ENCODE measurements around the gene ADTRP.

ADTRP gene, protein sequence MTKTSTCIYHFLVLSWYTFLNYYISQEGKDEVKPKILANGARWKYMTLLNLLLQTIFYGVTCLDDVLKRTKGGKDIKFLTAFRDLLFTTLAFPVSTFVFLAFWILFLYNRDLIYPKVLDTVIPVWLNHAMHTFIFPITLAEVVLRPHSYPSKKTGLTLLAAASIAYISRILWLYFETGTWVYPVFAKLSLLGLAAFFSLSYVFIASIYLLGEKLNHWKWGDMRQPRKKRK

DNA sequence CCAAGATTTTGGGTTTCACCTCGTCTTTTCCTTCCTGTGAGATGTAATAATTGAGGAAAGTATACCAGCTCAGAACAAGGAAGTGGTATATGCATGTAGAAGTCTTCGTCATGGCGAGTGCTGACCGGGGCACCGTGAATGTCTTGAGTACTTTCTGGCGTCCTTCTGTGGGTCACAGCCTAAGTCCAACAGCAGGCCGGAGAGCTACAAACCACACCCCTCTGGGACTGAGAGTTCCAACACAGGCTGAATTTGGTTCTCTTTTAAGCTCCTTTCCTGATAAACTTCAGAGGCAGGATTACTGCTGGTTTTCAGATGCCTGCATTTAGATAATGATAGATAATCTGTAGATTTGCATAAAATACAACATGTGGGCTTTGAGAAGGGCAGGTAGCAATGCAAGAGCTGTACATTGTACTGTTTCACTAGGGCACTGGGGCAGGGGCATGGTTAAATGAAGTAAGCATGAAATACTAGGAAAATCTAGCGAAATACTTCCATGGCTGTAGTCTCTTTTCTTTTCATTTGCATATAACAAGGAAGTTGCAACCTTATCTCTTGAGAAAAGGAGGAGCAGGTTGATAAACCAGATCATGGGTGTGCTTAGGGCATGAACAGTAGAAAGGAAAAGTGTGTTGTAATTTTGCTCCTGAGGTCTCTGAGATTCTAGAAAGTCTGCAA, at the start of gene ADTRP:
TSS of gene ADTRP (minus strand) at position 156 of the 681 bp plus-strand sequence. CDS start at position 112, 44 bp downstream.
- peaks cover 11% of the 10 kb centered on the region for H3K4me1 ChIP-seq
- peak within 1 kb of the TSS; percentile 7 for H3K4me3 ChIP-seq (ENCODE audit: low read depth, low read length)
- peak within 1 kb of the TSS; percentile 40 for H3K4me2 ChIP-seq (ENCODE audit: low read length)
- no peaks in the 10 kb centered on the region for H3K79me2 ChIP-seq
- no peak within 1 kb of the TSS for H3K9ac ChIP-seq
- no peaks in the 10 kb centered on the region for H3K9me3 ChIP-seq (ENCODE audit: control insufficient read depth, low read length)
- TF ChIP-seq, protein P1, sequence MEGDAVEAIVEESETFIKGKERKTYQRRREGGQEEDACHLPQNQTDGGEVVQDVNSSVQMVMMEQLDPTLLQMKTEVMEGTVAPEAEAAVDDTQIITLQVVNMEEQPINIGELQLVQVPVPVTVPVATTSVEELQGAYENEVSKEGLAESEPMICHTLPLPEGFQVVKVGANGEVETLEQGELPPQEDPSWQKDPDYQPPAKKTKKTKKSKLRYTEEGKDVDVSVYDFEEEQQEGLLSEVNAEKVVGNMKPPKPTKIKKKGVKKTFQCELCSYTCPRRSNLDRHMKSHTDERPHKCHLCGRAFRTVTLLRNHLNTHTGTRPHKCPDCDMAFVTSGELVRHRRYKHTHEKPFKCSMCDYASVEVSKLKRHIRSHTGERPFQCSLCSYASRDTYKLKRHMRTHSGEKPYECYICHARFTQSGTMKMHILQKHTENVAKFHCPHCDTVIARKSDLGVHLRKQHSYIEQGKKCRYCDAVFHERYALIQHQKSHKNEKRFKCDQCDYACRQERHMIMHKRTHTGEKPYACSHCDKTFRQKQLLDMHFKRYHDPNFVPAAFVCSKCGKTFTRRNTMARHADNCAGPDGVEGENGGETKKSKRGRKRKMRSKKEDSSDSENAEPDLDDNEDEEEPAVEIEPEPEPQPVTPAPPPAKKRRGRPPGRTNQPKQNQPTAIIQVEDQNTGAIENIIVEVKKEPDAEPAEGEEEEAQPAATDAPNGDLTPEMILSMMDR (IDR thresholded peaks at IDR 0.05) = no peak
- peak within 1 kb of the TSS; percentile 65 for H2AFZ ChIP-seq
- H3K27me3 ChIP-seq (ENCODE audit: control insufficient read depth, insufficient read depth, low read length) = no peaks in the 10 kb centered on the region
- peak within 1 kb of the TSS; percentile 5 for H3K27ac ChIP-seq
- no peaks in the 10 kb centered on the region for H3K36me3 ChIP-seq (ENCODE audit: control insufficient read depth, insufficient read depth, low read length)

DNA sequence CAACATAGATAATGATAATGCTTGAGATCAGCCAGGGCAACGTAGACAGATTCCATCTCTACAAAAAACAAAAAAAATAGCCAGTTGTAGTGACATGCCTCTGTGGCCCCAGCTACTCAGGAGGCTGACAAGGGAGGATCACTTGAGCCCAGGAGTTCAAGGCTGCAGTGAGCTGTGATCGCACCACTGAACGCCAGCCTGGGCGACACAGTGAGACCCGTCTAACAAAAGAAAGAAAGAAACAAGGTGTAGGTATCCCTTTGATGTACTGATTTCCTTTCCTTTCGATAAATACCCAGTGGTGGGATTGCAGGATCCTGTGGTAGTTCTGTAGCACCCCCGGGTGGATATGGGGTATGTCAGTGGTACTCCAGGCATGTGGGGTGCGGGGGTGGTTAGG, 48.2 kb upstream of the ADTRP start:
- Histone ChIP-seq H3K9me3 (ENCODE audit: control insufficient read depth, low read length) (no peaks in the 10 kb centered on the region), H3K4me2 (ENCODE audit: low read length) (no peak overlapping the region), H3K79me2 (no peaks in the 10 kb centered on the region), H2AFZ (no peak overlapping the region), H3K27ac (no peak overlapping the region), H3K4me1 (peaks cover 9% of the 10 kb centered on the region), H3K36me3 (ENCODE audit: control insufficient read depth, insufficient read depth, low read length) (no peaks in the 10 kb centered on the region), H3K4me3 (ENCODE audit: low read depth, low read length) (no peak overlapping the region), H3K27me3 (ENCODE audit: control insufficient read depth, insufficient read depth, low read length) (no peaks in the 10 kb centered on the region), H3K9ac (no peak overlapping the region)
- TF ChIP-seq, protein P1 (IDR thresholded peaks at IDR 0.05) = no peak

DNA sequence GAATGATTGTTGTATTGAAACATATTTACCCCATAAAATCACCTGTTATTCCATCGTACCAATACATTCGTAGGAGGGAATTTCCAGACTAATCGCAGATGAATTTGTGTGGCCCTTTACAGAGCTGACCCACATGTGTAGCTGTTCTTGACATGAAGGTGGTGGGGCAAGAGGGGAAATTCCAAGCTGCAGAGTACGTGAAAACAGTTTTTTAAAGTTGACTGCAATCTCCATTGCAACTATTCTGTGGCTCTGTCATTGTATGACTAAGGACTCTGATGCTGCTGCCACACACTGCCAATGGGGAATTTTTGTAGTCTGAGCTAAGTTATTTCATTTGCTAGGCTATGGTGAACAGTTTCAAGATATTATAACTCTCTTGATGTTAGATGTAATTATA, 46.4 kb upstream of the ADTRP start:
- no peak overlapping the region for H3K4me3 ChIP-seq (ENCODE audit: low read depth, low read length)
- no peak overlapping the region for H2AFZ ChIP-seq
- H3K27me3 ChIP-seq (ENCODE audit: control insufficient read depth, insufficient read depth, low read length) = no peaks in the 10 kb centered on the region
- no peaks in the 10 kb centered on the region for H3K79me2 ChIP-seq
- H3K9ac ChIP-seq = no peak overlapping the region
- no peaks in the 10 kb centered on the region for H3K36me3 ChIP-seq (ENCODE audit: control insufficient read depth, insufficient read depth, low read length)
- H3K9me3 ChIP-seq (ENCODE audit: control insufficient read depth, low read length) = no peaks in the 10 kb centered on the region
- H3K4me1 ChIP-seq = peaks cover 5% of the 10 kb centered on the region
- no peak overlapping the region for H3K27ac ChIP-seq
- TF ChIP-seq, protein P1 (IDR thresholded peaks at IDR 0.05) = no peak
- no peak overlapping the region for H3K4me2 ChIP-seq (ENCODE audit: low read length)

DNA sequence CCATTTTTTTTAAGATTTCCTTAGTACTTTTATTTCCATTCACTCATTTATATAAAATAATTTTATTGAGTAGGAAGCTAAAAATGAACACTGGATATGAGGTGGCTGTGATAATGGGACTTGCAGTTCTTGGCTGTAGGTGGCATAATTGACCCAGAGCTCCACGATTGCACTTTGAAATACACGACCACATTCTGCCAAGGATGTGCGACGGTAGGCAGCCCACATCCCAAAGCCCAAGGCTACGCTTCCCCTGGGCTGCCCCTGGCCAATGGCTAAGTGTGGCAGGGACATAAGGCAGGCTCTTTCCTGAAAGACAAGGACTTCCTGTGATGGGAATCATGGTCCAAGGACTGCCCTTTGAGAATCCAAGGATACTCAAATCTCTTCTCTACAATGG, 43.7 kb upstream of the ADTRP start:
- Histone ChIP-seq H3K27me3 (ENCODE audit: control insufficient read depth, insufficient read depth, low read length) (no peaks in the 10 kb centered on the region), H3K4me1 (no peaks in the 10 kb centered on the region), H3K36me3 (ENCODE audit: control insufficient read depth, insufficient read depth, low read length) (no peaks in the 10 kb centered on the region), H3K9me3 (ENCODE audit: control insufficient read depth, low read length) (no peaks in the 10 kb centered on the region), H3K4me3 (ENCODE audit: low read depth, low read length) (no peak overlapping the region), H3K79me2 (no peaks in the 10 kb centered on the region), H2AFZ (no peak overlapping the region), H3K27ac (no peak overlapping the region), H3K9ac (no peak overlapping the region), H3K4me2 (ENCODE audit: low read length) (no peak overlapping the region)
- TF ChIP-seq, protein P1 (IDR thresholded peaks at IDR 0.05) = no peak
